ENCODE measurements around the gene CLTCL1. TPM values are rescaled to one million over a fixed set of nuclear protein-coding genes. Genes with fewer than 3 reads are reported as not detected.

The CLTCL1 gene
- total and polyA plus RNA-seq, 9 of the 15 experiments (the other 6 are each of a cell fraction or from before 2014, with no cell fraction given): 1.1 to 11.7 (median 5.0) TPM

GRCh38 chr22:19169947-19170318 lies 121.6 kb downstream of the CLTCL1 start (continued):
- TF ChIP-seq CLOCK (CRISPR knock-in tag; IDR thresholded peaks at IDR 0.05; ENCODE audit: borderline replicate concordance): no peak
- no peak for TF ChIP-seq MAFG (tag; conservative IDR thresholded peaks at IDR 0.05)
- peak; percentile 26 for TF ChIP-seq SETDB1 (IDR thresholded peaks at IDR 0.05; ENCODE audit: low read length)
- peak; percentile 28; the same call in 1 of the 2 replicates for TF ChIP-seq THAP12 (CRISPR knock-in tag; IDR thresholded peaks at IDR 0.05)
- TF ChIP-seq CHD4 (IDR thresholded peaks at IDR 0.05; ENCODE audit: insufficient read depth, insufficient replicate concordance, low read depth, low read length, poor library complexity, severe bottlenecking): no peak
- no peak for TF ChIP-seq REST (IDR thresholded peaks at IDR 0.05; ENCODE audit: borderline replicate concordance)
- no peak for TF ChIP-seq REST (CRISPR knock-in tag; IDR thresholded peaks at IDR 0.05; ENCODE audit: low read depth)
- no peak for TF ChIP-seq SAP30 (IDR thresholded peaks at IDR 0.05; ENCODE audit: borderline replicate concordance, insufficient read depth, low read depth, low read length, poor library complexity, severe bottlenecking)
